GM19438 (cell line): ENCODE data around the gene FBLL1.
A peak's percentile ranks its signal among the peaks of the same experiment; 100 is the strongest.
"Not testable (repeated sequence)": the region's sequence is repeated elsewhere in the genome, so short reads cannot be mapped to it uniquely, and the experiment has no call there.

Experiments
- ATAC-seq: cut with Tn5 transposase; IDR thresholded peaks from one replicate; pipeline ENCODE4 v1.9.1; 2021; ENCODE audit warnings: low read depth; ENCODE audit not compliant: unreplicated experiment

Gene FBLL1

DNA sequence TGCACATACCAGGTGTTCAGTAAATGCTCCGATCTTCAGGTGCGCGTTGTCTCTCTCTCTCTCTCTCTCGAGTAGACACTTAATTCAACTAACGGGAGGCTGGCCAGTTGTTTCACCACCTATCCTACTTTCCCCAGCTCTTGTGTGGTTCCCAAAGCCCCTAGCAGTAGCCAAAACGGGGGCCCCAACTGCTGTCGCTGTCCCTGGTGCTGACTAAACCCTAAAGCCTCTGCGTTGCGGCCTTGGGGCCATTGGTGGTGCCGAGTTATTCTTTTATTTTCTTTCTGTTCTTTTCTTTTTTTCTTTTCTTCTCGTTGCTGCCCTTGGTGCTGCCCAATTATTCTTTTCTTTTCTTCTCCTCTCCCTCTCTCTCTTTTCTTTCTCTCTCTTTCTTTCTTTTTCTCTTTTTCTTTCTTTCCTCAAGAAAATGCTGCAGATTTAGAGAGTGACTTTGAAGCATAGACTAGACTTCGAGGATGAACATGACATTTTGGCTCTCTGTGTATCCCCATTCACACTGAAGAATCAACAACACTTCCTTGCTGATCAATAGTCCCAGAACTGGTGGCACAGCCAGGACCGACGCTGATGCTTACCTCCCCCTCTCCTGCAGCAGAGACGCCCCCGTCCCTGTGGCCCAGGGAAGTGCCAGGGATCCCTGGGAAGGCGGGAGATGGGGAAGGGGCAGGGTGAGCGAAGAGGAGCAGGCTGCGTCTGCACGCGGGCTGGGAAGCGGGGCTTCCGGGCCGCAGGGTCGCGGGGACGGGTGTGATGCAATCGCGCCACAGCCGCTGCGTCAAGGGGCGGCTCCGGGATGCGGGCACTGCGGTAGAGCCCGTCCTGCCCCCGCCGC lies at the start of gene FBLL1:
Gene FBLL1, plus strand, starts transcription at position 785 of the 853 bp plus-strand sequence. CDS start 200 bp downstream, outside the sequence.
- ATAC-seq, result no peak

DNA sequence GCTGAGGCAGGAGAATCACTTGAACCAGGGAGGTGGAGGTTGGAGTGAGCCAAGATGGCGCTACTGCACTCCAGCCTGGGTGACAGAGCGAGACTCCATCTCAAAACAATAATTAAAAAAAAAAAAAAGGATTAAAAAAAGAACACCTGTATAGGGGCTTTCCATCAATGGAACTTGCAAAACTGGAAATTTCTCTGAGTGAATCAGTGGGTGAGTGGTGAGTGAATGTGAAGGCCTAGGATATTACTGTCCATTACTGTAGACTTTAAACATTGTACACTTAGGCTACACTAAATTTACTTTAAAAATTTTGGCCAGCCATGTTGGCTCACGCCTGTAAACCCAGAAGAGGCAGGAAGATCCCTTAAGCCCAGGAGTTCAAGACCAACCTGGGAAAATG lies 48.5 kb upstream of the FBLL1 start:
- ATAC-seq, result no peak

DNA sequence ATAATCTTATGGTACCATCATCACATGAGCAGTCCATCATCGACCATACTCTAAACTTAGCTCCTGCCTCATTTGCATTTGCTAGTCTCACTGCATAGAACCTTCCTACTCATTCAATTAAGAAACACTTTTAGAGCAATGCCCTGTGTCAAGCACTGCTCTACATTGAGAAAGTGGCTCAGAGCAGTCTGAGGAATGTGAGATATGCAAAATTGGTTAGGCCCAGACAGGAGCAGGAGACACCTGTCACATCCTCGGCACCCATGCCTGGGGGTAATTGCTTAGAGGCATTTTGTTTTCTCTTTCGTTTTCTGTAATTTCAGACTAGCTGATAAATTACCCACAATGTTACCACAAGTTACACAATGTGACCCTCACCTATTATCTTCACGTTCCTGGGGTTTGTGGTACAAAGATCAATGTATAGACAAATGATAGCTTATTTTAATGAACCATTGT lies 47.7 kb upstream of the FBLL1 start:
- ATAC-seq, result peak; percentile 97

DNA sequence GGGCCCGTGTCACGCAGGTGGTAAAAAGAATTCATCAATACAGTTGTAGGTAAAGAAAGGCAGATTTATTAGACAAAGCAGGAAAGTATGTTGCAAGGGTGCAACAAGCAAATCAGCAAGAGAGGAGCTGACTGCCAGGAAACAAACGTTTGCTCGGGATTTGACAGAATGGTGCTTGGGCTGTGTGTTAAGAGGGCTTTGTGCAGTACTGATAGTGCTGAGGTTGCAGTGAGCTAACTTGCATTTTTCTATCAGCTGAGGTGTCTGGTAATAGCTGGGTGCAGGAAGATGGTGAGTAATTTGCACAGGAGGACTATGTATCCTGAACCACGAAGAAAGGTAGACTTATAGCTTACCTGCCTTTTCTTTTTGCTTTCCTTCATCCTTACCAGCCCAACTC lies 46.7 kb upstream of the FBLL1 start:
- no peak for ATAC-seq

DNA sequence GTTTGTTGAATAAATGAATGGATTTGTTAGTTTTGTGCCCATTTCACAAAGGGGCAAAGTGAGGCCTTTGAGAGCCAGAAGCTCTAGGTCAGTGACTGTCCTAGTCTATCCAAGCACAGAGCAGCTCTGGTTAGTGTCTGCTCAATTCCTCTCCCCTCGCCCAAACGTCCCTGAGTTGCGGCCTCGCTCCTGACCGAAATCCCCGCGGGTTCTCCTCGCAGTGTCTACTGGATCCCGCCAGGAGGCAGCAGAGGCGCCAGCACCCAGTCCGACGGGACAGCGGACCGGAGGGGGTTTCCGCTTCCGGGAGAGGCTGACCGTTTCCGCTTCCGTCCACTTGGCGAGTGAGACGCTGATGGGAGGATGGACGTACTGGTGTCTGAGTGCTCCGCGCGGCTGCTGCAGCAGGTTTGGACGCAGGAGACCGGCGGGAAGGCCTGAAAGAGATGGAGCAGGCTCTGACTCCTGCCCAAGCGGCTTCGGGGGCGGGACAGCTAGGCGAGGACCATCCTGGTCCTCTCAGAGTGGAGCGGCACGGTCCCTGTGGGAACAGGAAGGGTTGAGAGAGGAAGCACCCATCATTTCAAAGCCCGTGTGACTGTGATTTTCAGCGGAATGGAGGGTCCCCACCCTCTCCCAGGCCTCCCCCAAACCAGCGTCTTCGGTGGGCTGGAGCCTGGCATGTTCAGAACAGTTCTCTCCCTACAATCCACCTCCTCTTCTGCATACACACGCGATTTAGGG lies 42.8 kb upstream of the FBLL1 start, which contains the start of gene RARS1:
Gene RARS1, plus strand, starts transcription at position 336 of the 744 bp plus-strand sequence. Its CDS starts 28 bp downstream, at position 364.
- ATAC-seq, result peak; percentile 80

DNA sequence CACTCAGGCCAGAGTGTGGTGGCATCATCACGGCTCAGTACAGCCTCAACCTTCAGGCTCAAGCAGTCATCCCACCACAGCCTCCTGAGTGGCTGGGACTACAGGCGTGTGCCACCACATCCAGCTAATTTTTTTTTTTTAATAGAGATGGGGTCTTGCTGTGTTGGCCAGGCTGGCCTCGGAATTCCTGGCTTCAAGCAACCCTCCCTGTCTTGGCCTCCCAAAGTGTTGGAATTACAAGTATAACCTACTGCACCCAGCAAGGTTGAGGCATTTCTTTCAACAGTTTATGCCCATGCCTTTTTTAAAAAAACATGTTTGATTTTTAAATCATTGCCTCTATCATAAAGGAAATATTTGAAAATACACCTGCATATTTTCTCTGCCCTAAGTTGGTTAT lies 40.0 kb upstream of the FBLL1 start:
- no peak for ATAC-seq

DNA sequence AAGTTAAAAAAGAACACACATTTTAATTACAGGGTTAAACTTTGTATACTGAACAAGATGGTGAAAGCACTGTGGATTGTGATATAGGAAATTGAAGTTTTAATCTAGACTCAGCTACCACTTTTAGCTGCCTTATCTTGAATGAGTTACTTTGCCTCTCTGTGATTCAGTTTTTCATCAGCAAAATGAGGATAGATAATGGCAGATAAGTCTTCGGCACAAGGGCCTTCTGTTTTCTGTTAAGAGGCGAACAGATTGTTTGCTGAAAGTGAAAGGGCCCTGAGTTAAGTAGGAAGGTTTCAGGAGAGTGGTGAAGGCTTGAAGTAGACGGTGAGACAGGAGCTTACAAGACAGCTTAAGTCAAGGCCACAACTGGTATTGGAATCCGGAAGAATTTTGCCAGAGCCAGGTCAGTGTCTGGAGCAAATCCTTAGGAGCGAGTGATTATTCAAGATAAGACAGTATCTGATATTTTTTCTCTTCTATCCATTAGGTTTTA lies 35.0 kb upstream of the FBLL1 start:
- ATAC-seq, result no peak

DNA sequence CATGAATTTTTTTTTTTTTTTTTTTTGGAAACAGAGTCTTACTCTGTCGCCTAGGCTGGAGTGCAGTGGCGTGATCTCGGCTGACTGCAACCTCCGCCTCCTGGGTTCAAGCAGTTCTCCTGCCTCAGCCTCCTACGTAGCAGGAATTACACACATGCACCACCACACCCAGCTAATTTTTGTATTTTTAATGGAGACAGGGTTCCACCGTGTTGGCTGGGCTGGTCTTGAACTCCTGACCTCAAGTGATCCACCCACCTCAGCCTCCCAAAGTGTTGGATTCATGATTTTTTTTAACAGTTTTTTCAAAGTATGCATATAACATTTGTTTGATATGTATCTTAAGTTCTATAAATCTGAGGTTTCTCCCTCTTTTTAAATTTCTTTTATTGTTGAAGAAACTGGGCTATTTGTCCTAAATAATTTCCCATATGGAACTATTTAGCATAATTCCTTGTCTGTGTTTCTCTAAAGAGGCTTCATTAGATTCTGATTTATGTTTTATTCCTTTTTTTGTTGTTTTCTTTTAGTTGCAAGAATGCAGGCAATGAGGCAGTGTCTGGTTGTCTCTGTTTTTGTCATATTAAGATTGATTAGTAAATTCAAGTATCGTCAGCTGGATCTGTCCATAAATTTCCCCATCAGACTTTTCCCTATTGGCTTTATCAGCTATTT lies 26.4 kb upstream of the FBLL1 start:
- ATAC-seq, result no peak

DNA sequence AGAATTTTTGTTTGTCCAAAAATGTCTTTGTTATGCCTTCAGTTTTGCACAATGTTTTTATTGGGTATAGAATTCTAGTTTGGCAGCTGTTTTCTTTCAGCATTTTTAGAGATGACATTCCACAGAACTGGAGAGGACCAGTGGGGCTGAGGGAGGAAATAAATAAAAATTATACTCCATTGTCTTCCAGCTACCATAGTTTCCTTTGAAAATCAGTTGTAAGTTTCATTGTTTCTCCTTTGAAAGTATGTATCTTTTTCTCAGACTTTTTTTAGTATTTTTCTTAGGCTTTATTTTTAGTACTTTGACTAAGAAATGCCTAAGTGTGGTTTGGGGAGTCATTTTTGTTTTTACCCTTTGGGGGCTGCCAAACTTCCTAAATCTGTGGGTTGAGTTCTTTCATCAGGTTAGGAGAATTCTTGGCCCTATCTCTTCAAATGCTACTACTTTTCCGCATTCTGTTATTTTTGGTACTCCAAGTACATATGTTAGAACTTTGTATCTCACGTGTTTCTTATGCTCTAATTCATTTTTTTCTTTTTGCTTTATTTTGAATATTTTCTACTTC lies 15.2 kb upstream of the FBLL1 start:
- no peak for ATAC-seq

DNA sequence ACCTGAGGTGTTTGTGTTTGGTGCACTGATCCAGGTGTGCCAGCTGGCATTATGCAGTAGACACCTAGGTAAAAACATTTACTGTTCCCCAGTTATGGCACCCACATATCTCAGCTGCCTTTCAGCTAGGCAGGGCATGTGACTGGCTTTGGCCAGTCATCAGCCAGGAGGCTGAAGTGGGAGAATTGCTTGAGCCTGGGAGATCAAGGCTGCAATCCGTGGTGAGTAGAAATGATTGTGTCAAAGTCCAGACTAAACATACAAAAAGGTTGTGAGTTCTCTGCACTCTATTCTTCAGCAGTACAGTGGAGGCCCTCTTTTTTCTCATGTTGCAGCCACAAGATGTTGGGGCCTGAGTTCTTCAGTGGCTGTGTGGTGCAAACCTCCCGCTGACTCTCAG lies 3.2 kb upstream of the FBLL1 start:
- ATAC-seq, result no peak

DNA sequence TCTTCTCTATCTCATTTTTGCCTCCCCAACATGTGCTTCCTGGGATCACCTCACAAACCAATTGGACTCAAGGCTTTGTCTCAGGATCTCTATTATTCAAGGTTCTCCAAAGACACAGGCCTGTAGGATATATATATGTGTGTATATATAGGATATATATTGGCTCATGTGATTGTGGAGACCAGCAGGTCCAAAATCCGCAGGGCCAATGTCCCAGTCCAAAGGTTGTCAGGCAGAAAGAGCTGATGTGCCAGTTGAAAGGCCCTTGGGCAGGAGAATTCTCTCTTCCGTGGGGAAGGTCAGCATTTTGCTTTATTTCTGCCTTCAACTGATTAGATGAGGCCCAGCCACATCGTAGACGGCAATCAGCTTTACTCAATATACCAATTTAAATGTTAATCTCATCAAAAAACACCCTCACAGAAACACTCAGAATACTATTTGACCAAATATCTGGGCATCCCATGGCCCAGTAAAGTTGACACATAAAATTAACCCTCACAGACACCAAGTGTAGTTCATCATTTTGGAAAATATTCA lies 1.3 kb upstream of the FBLL1 start:
- no peak for ATAC-seq

DNA sequence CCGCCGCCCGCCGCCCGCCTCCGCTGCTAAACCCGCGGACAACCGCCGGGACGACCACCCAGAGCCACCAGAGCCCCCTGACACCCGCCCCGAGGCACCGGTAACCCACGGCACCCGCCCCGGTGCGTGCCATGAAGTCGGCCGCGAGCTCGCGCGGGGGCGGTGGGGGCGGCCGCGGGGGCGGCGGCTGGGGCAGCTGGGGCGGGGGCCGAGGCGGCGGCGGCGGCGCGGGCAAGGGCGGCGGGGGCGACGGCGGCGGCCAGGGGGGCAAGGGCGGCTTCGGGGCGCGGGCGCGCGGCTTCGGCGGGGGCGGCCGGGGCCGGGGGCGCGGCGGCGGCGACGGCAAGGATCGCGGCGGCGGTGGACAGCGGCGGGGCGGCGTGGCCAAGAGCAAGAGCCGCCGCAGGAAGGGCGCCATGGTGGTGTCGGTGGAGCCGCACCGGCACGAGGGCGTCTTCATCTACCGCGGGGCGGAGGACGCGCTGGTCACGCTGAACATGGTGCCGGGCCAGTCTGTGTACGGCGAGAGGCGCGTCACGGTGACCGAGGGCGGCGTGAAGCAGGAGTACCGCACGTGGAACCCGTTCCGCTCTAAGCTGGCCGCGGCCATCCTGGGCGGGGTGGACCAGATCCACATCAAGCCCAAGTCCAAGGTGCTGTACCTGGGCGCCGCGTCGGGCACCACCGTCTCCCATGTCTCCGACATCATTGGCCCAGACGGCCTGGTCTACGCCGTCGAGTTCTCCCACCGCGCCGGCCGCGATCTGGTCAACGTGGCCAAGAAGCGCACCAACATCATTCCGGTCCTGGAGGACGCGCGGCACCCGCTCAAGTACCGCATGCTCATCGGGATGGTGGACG lies 499 bp downstream of the FBLL1 start:
- ATAC-seq, result no peak

DNA sequence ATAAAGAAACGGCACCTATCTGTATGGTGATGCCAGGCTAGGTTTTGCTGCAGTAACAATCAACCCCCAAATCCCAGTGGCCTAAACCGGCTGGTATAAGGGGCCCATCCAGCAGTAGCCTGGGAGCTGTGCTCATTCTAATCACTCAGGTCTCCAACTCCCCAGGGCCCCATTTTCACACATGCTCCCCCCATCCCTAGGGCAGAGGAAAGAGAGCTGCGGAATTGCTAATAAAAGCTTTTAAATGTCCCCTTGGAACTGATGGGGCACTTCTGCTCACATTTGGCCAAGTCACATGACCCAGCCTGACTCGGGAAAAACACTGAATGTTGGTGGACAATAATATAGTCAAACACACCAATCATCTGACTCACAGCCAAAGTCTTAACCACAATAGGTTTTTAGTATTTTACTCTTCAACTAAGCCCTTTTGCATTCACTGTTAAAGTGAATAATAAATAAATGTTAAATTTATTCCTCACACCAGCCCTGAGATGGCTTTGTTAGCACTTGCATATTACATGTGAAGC lies 1.6 kb downstream of the FBLL1 start:
- ATAC-seq, result no peak

DNA sequence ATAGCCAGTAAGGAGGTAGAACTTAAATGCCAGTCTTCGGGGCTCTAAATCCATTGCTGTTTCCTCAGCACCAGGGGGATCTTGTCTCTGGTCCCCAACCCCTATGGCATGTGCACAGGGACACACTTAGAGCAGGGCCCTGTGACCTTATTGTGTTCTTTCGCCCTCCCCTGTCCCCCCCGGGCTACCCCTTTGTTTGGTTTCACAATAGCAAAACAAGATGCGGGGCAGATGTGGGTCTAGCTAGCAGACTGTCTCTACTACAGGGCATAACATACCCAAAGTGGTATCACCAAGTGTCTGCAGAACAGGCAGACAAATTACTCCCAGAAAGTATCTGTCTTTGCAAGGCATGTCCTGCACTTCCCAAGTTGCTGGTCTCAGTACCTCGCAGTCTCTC lies 2.1 kb downstream of the FBLL1 start:
- ATAC-seq, result no peak

DNA sequence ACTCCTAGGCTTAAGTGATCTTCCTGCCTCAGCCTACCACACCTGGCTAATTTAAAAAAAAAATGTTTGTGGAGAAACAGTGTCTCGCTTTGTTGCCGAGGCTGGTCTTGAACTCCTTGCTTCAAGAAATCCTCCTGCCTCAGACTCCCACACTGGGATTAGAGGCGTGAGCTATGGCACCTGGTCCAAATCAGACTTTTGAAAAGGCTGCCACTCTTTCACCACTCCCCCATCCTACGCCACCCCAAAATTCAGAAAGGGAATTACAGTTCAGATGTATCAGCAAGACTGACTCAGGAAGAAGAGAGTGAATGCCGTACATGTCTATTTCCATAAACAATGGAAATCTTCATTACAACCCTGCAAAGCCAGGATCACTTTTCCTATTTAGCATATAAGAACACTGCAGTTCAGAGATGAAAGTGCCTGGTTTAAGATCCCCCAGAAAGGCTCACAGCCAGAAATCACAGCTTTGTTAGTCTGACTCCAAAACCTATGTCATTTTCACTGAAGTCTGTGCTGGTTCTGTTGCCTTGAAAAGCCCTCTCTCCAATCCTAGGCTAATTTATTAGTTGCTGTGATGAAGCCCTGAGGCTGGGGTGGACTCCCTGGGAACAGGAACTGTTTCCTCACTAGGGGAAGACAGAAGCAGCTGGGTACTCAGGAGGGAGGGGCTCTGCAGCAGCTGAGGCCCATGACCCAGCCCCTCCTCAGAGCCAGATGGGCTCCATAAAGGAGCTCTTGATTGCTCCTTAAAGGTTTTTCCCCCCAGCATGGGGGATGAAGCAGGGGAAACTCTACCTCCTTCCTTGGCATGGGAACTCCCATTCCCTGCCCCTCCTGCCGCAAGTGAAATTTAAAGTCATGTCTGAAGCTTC lies 3.1 kb downstream of the FBLL1 start:
- no peak for ATAC-seq

DNA sequence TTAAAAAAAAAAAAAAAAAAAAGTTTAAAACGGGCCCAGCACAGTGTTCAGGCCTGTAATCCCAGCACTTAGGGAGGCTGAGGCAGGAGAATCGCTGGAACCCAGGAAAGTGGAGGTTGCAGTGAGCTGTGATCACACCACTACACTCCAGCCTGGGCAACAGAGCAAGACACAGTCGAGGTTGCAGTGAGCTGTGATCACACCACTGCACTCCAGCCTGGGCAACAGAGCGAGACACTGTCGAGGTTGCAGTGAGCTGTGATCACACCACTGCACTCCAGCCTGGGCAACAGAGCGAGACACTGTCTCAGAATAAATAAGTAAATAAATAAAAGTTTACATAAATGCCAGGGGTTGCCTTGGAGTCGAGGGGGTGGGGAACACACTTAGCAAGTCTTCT lies 5.2 kb downstream of the FBLL1 start:
- ATAC-seq, result not testable (repeated sequence)

DNA sequence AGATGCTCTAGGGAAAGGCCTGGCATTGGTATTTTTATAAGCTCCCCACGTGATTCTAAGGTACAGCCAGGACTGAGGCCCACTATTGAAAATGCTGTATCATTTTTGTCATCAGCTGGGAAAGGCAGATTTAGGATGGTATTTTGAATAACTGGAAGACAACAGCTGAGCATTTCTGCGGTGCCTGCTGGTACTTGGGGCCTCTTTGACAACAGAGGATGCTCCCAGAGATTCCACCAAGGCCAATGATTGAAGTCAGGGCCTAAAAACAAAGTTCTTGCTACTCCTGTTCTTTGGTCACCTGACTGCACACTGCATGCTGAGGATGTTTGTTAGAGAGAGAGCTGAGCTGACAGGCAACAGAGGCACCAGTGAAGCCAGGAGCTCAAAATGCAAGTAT lies 8.1 kb downstream of the FBLL1 start:
- no peak for ATAC-seq

DNA sequence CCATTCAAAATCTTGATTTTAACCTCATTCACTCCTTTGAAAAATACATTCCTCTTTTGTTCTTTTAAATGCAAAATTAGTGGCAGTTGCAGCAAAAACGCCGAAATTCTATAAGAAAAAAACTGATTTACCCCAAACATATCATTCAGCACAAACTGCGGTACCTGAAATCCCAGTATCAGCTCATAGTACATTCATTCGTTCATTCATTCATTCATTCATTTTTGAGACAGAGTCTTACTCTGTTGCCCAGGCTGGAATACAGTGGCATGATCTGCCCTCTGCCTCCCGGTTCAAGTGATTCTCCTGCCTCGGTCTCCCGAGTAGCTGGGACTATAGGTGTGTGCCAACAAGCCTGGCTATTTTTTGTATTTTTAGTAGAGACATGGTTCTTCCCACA lies 20.4 kb downstream of the FBLL1 start:
- ATAC-seq, result no peak
